K562 (cell line): ENCODE data around the gene ITSN1. TPM values are rescaled to one million over a fixed set of nuclear protein-coding genes. Genes with fewer than 3 reads are reported as not detected.

Experiments
- ATF1 ChIP-seq, 2 experiments: fragments of 450-650 bp in 1 of 2; IDR thresholded peaks; 2 replicates each; pipeline ENCODE4 v1.6.1; 2016; ENCODE audit warnings: missing compliant biosample characterization in 1 of 2, missing genetic modification characterization in 1 of 2
- ATF4 ChIP-seq: fragments of 450-650 bp; formaldehyde crosslinking; IDR thresholded peaks from 2 replicates; pipeline ENCODE4 v1.4.0; 2022; ENCODE audit warnings: mild to moderate bottlenecking, moderate library complexity
- C11orf30 ChIP-seq: fragments of 450-650 bp; IDR thresholded peaks from 2 replicates; pipeline ENCODE4 v1.6.1; 2016; ENCODE audit warnings: low read depth, mild to moderate bottlenecking
- FOXA1 ChIP-seq: fragments of 450-650 bp; IDR thresholded peaks from 2 replicates; pipeline ENCODE4 v1.6.1; 2016; ENCODE audit warnings: mild to moderate bottlenecking, borderline replicate concordance
- IRF1 ChIP-seq: sonication (generic); formaldehyde crosslinking; IDR thresholded peaks from 2 replicates; pipeline ENCODE4 v1.8.0; 2022; ENCODE audit warnings: missing genetic modification reagents, mild to moderate bottlenecking, borderline replicate concordance
- MGA ChIP-seq: fragments of 450-650 bp; IDR thresholded peaks from 2 replicates; pipeline ENCODE4 v1.6.1; 2016; ENCODE audit warnings: mild to moderate bottlenecking, moderate library complexity
- NR1H2 ChIP-seq: sonication (generic); formaldehyde crosslinking; IDR thresholded peaks from 2 replicates; pipeline ENCODE4 v1.4.0; 2020; ENCODE audit warnings: mild to moderate bottlenecking, missing genetic modification reagents
- PRPF4 ChIP-seq: fragments of 200-400 bp; formaldehyde crosslinking; IDR thresholded peaks from one replicate; pipeline ENCODE4 v1.6.1; 2017; ENCODE audit warnings: low read length, low read depth, mild to moderate bottlenecking; ENCODE audit not compliant: insufficient read depth, poor library complexity, severe bottlenecking
- SAFB ChIP-seq: fragments of 200-400 bp; formaldehyde crosslinking; IDR thresholded peaks from 2 replicates; pipeline ENCODE4 v1.6.1; 2017; ENCODE audit warnings: low read depth, low read length, borderline replicate concordance
- SAP30 ChIP-seq: fragments of 200-600 bp; sonication (generic); IDR thresholded peaks from 2 replicates; pipeline ENCODE4 v1.6.1; 2012; ENCODE audit warnings: borderline replicate concordance, low read depth, mild to moderate bottlenecking, moderate library complexity, low read length, control low read depth, inconsistent platforms; ENCODE audit not compliant: insufficient read depth, poor library complexity, severe bottlenecking
- ZNF3 ChIP-seq: fragments of 250-450 bp; sonication (Bioruptor Pico); IDR thresholded peaks from 2 replicates; pipeline ENCODE4 v1.5.0; 2021; ENCODE audit warnings: mild to moderate bottlenecking, moderate library complexity
- polyA plus RNA-seq, 8 experiments: library from polyadenylated mRNA; depleted of rRNA in 4 of 8; stranded (reverse) in 5 of 8; unstranded in 3 of 8; fragments of >200 nt; fragmentation: Nextera tagmentation in 2 of 8; fragmentation: Illumina TruSeq in 1 of 8; extraction: Ambion mirVana in 2 of 8; extraction: Trizol in 1 of 8; gene quantifications; 2 replicates each; pipeline versions ENCODE4 v1.2.1 to v1.2.3, GENCODE V29; 2011 to 2014; ENCODE audit warnings: inconsistent platforms in 1 of 8, missing spikeins in 1 of 8
- total RNA-seq, 7 experiments: library from RNA; depleted of rRNA in 6 of 7; stranded (reverse); fragments of >200 nt in 6 of 7; fragmentation: Illumina TruSeq in 2 of 7; extraction: Trizol in 2 of 7; gene quantifications; 2 replicates each; pipeline versions ENCODE4 v1.2.1 to v1.2.3, GENCODE V29; 2011 to 2021; ENCODE audit warnings: low replicate concordance in 1 of 7

The ITSN1 gene
- total and polyA plus RNA-seq, 9 of the 15 experiments (the other 6 are each of a cell fraction or from before 2014, with no cell fraction given): 1.1 to 12.6 (median 4.8) TPM

- TF ChIP-seq MGA: no peak; the same call in 1 of the 2 replicates
- TF ChIP-seq FOXA1: no peak
- no peak for TF ChIP-seq ATF1 (CRISPR knock-in tag; IDR thresholded peaks at IDR 0.05)
- peak; percentile 75 for TF ChIP-seq ATF1 (tag; IDR thresholded peaks at IDR 0.05)
- TF ChIP-seq ATF4 (CRISPR knock-in tag): no peak
- TF ChIP-seq ZNF3 (CRISPR knock-in tag): no peak
- TF ChIP-seq PRPF4: no peak
- TF ChIP-seq NR1H2 (CRISPR knock-in tag): no peak; the same call in 1 of the 2 replicates
- peak; percentile 79 for TF ChIP-seq SAP30
- 0 out of 2 replicates have a peak, but pooled peaks have one; percentile 33 for TF ChIP-seq IRF1 (CRISPR knock-in tag)
- TF ChIP-seq SAFB: peak; percentile 78; the same call in 1 of the 2 replicates
- TF ChIP-seq C11orf30: peak; percentile 71
Observed at GRCh38 chr21:33915368-33916199, 273.3 kb downstream of the ITSN1 start, which contains the start of gene ATP5PO (continued).
